ENCODE results near the gene MROH2A. TPM values are rescaled to one million over a fixed set of nuclear protein-coding genes. Genes with fewer than 3 reads are reported as not detected.

The MROH2A gene
- total RNA-seq, 1 experiment from 2014 or later: 0.33 TPM

DNA sequence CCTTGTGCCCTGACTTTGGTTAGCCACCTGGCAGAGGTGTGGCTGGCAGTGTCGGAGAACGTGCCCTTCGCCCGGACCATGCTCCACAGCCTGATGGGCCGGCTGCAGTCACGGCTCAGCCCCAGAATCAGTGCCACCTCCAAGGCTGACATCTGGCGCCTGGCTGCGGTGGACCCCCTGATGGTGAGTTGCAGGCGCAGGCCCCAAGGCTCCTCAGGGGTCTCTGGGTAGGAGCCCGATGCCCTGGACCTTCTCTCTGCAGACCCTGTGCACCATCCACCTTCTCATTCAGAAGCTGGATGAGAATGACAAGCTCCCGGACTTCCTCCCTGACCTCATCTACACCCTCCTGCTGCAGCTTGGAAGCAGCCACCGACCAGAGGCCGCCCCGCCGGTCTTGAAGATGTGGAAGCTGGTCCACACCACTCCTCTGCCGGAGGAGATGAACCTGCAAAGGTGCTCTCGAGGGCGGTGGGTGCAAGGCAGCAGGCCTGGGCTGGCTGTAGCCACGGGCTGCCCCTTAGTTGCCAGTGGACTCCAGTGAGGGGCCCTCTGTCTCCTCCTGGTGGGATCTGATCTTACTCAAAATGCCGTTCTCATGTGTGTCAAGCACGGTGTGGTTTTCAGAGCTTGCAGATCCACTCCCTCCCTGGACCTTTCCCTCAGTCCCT lies 44.1 kb downstream of the MROH2A start:
- CTCF ChIA-PET: no interaction called here
- Mint-ChIP-seq H3K9me3 (ENCODE audit: low read depth, unreplicated experiment) (no peaks in the 10 kb centered on the region), H3K4me1 (ENCODE audit: low read depth, unreplicated experiment) (no peaks in the 10 kb centered on the region), H3K4me3 (ENCODE audit: low read depth, unreplicated experiment) (no peak overlapping the region), H3K27ac (ENCODE audit: unreplicated experiment) (no peak overlapping the region), H3K36me3 (ENCODE audit: insufficient read depth, unreplicated experiment) (peaks cover 5% of the 10 kb centered on the region), H3K27me3 (ENCODE audit: unreplicated experiment) (peaks cover 20% of the 10 kb centered on the region)
- no peak for DNase-seq
- intact Hi-C loops (cut with micrococcal nuclease; ENCODE audit: unreplicated experiment): no loop called here
- no TSS peak for BruUV-seq (replicated peaks)
- TF ChIP-seq, protein P1, sequence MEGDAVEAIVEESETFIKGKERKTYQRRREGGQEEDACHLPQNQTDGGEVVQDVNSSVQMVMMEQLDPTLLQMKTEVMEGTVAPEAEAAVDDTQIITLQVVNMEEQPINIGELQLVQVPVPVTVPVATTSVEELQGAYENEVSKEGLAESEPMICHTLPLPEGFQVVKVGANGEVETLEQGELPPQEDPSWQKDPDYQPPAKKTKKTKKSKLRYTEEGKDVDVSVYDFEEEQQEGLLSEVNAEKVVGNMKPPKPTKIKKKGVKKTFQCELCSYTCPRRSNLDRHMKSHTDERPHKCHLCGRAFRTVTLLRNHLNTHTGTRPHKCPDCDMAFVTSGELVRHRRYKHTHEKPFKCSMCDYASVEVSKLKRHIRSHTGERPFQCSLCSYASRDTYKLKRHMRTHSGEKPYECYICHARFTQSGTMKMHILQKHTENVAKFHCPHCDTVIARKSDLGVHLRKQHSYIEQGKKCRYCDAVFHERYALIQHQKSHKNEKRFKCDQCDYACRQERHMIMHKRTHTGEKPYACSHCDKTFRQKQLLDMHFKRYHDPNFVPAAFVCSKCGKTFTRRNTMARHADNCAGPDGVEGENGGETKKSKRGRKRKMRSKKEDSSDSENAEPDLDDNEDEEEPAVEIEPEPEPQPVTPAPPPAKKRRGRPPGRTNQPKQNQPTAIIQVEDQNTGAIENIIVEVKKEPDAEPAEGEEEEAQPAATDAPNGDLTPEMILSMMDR (IDR thresholded peaks at IDR 0.05; ENCODE audit: unreplicated experiment): no peak

DNA sequence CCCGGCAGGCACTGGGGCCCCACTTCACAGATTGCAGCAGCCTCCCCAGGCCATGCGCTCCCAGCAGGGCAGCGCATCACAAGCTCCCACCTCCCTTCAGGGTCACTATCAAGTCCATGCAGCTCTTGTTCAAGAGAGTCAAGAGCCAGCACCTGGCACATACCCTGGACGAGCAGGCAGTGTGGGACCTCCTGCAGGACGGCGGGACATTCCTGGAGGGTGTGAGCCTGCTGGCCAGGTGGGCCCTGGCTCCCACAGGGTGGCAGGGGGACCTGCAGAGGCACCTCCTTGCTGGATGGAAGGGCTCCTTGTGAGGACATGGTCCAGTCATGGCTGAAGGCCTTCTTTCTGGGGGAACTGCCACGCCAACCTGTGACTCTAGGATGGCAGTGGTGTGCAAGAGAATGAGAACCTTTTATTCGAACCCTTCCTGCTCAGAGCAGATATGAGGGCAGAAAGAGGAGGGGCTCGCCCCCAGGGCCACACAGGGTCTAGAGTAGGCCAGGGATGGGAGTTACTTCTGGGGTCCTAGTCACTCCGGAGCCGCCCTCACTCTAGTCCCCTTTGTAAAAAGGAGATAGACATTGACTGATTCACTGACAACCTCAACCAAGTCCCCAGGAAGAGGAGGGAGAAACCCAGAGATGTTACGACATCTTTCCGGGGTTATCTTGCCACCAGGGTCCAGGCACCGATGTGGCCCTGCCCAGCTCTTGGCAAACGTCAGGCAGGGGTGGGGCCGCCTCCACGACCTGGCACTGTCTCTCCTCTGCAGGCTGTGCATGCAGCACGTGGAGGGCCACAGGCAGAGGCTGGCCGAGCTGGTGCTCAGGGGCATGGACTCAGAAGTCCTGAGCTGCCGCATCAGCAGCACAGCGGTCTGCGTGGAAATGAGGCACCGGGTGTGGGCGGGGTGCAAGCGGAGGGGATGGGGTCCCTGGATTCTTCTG lies 44.9 kb downstream of the MROH2A start:
- Mint-ChIP-seq H3K36me3 (ENCODE audit: insufficient read depth, unreplicated experiment) (peaks cover 2% of the 10 kb centered on the region), H3K27ac (ENCODE audit: unreplicated experiment) (no peak overlapping the region), H3K4me3 (ENCODE audit: low read depth, unreplicated experiment) (no peak overlapping the region), H3K4me1 (ENCODE audit: low read depth, unreplicated experiment) (no peaks in the 10 kb centered on the region), H3K9me3 (ENCODE audit: low read depth, unreplicated experiment) (no peaks in the 10 kb centered on the region), H3K27me3 (ENCODE audit: unreplicated experiment) (peaks cover 20% of the 10 kb centered on the region)
- TF ChIP-seq, protein P1 (IDR thresholded peaks at IDR 0.05; ENCODE audit: unreplicated experiment): no peak
- BruUV-seq (replicated peaks): no TSS peak
- no peak for DNase-seq
- CTCF ChIA-PET: no interaction called here
- intact Hi-C loops (cut with micrococcal nuclease; ENCODE audit: unreplicated experiment): no loop called here

DNA sequence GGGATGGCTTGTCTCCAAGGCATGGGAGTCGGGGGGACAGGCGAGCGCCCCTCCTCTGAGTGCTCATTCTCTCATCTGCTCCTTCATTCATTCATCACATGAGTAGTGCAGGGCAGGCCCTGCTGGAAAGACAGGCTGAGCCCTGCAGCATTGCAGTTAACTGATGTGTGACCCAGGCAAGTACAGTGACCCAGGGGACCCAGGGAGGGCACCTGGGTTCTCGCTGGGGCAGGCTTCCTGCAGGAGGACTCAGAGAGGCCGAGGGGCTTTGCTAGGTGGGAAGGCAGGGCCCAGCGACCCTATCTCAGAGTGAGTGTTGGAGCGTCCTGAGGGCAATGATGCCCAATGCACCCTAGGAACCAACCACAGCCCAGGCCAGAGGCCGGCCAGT lies 45.6 kb downstream of the MROH2A start:
- no peak for DNase-seq
- Mint-ChIP-seq H3K4me3 (ENCODE audit: low read depth, unreplicated experiment) (no peak overlapping the region), H3K36me3 (ENCODE audit: insufficient read depth, unreplicated experiment) (no peaks in the 10 kb centered on the region), H3K4me1 (ENCODE audit: low read depth, unreplicated experiment) (no peaks in the 10 kb centered on the region), H3K9me3 (ENCODE audit: low read depth, unreplicated experiment) (no peaks in the 10 kb centered on the region), H3K27ac (ENCODE audit: unreplicated experiment) (no peak overlapping the region), H3K27me3 (ENCODE audit: unreplicated experiment) (peaks cover 20% of the 10 kb centered on the region)
- CTCF ChIA-PET: interaction anchor here (1.1 kb wide), 1 partner anchor 64 kb away, joined by 3 read pairs; the partner anchor contains the start of gene UGT1A1
- BruUV-seq (replicated peaks): no TSS peak
- intact Hi-C loops (cut with micrococcal nuclease; ENCODE audit: unreplicated experiment): no loop called here
- TF ChIP-seq, protein P1 (IDR thresholded peaks at IDR 0.05; ENCODE audit: unreplicated experiment): no peak

DNA sequence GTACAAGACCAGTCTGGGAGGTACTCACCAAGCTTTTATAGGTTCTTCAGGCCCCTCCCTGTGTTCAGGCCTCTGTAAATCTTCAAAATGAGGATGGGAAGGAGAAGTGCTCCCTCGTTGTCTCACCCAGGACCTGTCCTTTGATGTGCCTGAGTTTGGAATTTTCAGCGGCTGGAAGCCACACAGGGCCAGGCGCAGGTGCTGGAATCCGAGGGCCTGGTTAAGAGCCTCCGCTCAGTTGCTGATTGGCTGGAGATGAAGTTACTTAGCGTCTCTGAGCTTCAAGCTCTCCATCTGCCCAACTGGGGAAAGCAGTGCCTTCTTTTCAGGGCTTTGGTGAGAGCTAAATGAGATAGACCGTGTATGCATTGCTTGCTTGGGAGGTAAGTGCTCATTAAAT lies 46.2 kb downstream of the MROH2A start:
- DNase-seq: no peak
- H3K4me1 Mint-ChIP-seq (ENCODE audit: low read depth, unreplicated experiment): no peaks in the 10 kb centered on the region
- intact Hi-C loops (cut with micrococcal nuclease; ENCODE audit: unreplicated experiment): no loop called here
- no peaks in the 10 kb centered on the region for H3K36me3 Mint-ChIP-seq (ENCODE audit: insufficient read depth, unreplicated experiment)
- BruUV-seq (replicated peaks): no TSS peak
- peaks cover 20% of the 10 kb centered on the region for H3K27me3 Mint-ChIP-seq (ENCODE audit: unreplicated experiment)
- CTCF ChIA-PET: interaction anchor here (1.1 kb wide), 2 partner anchors 8 to 64 kb away, joined by 3 to 4 read pairs; partner anchors contain the start of gene UGT1A1
- no peaks in the 10 kb centered on the region for H3K9me3 Mint-ChIP-seq (ENCODE audit: low read depth, unreplicated experiment)
- H3K4me3 Mint-ChIP-seq (ENCODE audit: low read depth, unreplicated experiment): no peak overlapping the region
- TF ChIP-seq, protein P1 (IDR thresholded peaks at IDR 0.05; ENCODE audit: unreplicated experiment): no peak
- H3K27ac Mint-ChIP-seq (ENCODE audit: unreplicated experiment): no peak overlapping the region
